ENCODE data around the gene EXOSC6. TPM values are rescaled to one million over a fixed set of nuclear protein-coding genes. Genes with fewer than 3 reads are reported as not detected.

The EXOSC6 gene
- total and polyA plus RNA-seq, 9 donors = 12.4 to 30.2 (median 21.6) TPM

DNA sequence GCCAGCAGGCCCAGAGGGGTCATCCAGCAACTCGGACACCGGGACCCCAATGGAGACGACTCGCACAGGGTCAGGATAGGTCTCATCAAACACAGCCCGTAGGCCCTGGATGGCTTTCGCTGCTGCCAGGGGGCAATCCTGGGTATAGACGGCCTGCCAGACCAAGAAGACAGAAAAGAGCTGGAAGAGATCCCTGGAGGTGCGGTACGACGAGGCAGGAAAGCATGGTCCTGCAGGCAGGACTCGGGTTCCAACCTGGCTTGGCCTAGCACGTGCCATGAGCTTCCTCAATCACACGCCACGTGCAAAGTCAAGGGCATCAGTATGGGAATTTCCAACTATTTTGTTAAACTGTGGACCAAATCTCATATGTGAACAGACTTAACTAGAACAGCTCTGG is 6.3 kb upstream of the EXOSC6 start:
- 88 to 91% (median 90%) methylated on average over 14 of the region's 14 CpGs for whole genome bisulfite sequencing, 3 donors
- intact Hi-C loops (cut with DNase I) = no loop called here
- TF ChIP-seq POLR2A (IDR thresholded peaks at IDR 0.05) (no peak), EP300 (IDR thresholded peaks at IDR 0.05) (no peak)
- TF ChIP-seq, protein P1, sequence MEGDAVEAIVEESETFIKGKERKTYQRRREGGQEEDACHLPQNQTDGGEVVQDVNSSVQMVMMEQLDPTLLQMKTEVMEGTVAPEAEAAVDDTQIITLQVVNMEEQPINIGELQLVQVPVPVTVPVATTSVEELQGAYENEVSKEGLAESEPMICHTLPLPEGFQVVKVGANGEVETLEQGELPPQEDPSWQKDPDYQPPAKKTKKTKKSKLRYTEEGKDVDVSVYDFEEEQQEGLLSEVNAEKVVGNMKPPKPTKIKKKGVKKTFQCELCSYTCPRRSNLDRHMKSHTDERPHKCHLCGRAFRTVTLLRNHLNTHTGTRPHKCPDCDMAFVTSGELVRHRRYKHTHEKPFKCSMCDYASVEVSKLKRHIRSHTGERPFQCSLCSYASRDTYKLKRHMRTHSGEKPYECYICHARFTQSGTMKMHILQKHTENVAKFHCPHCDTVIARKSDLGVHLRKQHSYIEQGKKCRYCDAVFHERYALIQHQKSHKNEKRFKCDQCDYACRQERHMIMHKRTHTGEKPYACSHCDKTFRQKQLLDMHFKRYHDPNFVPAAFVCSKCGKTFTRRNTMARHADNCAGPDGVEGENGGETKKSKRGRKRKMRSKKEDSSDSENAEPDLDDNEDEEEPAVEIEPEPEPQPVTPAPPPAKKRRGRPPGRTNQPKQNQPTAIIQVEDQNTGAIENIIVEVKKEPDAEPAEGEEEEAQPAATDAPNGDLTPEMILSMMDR (IDR thresholded peaks at IDR 0.05) = no peak
- Histone ChIP-seq H3K4me3 (no peak overlapping the region), H3K36me3 (no peaks in the 10 kb centered on the region), H3K4me1 (ENCODE audit: insufficient read depth) (no peaks in the 10 kb centered on the region), H3K27me3 (no peaks in the 10 kb centered on the region), H3K27ac (no peak overlapping the region), H3K9me3 (no peaks in the 10 kb centered on the region)
- DNase-seq = no peak

DNA sequence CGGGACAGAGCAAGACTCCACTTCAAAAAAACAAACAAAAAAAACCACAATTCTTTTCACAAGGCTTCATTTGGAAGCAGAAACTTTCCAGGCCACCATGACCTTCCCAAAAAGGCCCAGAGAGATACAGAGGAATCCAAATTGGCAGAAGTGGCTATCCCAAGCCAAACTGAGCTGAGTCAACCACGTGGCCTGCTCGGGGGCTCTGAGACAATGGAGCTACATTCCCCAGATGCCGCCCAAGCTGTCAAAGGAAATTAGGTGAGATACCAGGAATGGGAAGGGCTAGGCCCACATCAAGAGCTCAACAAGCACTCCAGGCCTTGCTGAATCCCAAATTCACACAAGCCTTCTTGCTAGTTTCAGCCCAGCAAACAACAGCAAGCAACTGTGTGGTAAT is 5.7 kb upstream of the EXOSC6 start:
- TF ChIP-seq EP300 (IDR thresholded peaks at IDR 0.05) (no peak), POLR2A (IDR thresholded peaks at IDR 0.05) (no peak)
- TF ChIP-seq, protein P1 (IDR thresholded peaks at IDR 0.05) = no peak
- DNase-seq = no peak
- 10 to 28% (median 16%) methylated on average over 4 of the region's 4 CpGs for WGBS, 3 donors
- Histone ChIP-seq H3K27me3 (no peaks in the 10 kb centered on the region), H3K27ac (no peak overlapping the region), H3K9me3 (no peaks in the 10 kb centered on the region), H3K36me3 (no peaks in the 10 kb centered on the region), H3K4me1 (ENCODE audit: insufficient read depth) (no peaks in the 10 kb centered on the region), H3K4me3 (no peak overlapping the region)
- intact Hi-C loops (cut with DNase I) = no loop called here

DNA sequence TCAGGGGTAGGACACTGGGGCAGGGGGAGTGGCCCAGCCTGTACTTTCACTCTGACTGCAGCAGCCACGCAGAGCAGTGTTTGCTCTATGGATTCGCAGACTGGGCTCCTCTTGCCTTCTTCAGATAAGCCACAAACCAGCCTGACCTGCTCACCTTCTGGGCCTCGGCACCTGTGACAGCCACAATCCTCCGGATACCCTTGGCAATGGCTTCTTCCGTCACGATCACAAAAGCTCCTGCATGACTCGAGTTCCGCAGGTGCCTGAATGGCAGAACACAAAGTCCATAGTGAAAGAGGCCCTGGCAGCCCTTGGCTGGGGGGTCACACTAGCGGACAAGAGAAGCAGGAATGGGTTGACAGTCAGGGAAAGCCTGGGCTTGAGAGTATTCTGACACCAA is 3.8 kb upstream of the EXOSC6 start:
- Histone ChIP-seq H3K36me3 (no peaks in the 10 kb centered on the region), H3K4me3 (no peak overlapping the region), H3K27ac (no peak overlapping the region), H3K4me1 (ENCODE audit: insufficient read depth) (no peaks in the 10 kb centered on the region), H3K9me3 (no peaks in the 10 kb centered on the region), H3K27me3 (no peaks in the 10 kb centered on the region)
- 89 to 91% (median 90%) methylated on average over 9 of the region's 9 CpGs for WGBS, 3 donors
- TF ChIP-seq EP300 (IDR thresholded peaks at IDR 0.05) (no peak), POLR2A (IDR thresholded peaks at IDR 0.05) (no peak)
- TF ChIP-seq, protein P1 (IDR thresholded peaks at IDR 0.05) = no peak
- no peak for DNase-seq
- intact Hi-C loops (cut with DNase I) = no loop called here

DNA sequence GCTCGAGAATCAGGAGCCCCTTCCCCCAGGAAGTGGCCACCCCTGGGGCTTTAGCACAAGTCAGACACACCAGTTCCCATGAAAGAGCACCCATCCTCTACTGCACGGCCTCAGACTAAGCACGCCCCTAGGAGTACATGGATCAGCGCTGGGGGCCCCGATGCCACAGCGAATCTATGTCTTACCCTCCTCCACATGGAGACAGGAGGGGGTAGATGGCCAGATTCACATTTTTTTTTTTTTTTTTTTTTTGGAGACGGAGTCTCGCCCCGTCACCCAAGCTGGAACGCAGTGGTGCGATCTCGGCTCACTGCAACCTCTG is 3.2 kb upstream of the EXOSC6 start:
- no peaks in the 10 kb centered on the region for H3K36me3 ChIP-seq
- intact Hi-C loops (cut with DNase I) = no loop called here
- TF ChIP-seq POLR2A (IDR thresholded peaks at IDR 0.05) = no peak
- no peak for TF ChIP-seq EP300 (IDR thresholded peaks at IDR 0.05)
- TF ChIP-seq, protein P1 (IDR thresholded peaks at IDR 0.05) = no peak
- no peaks in the 10 kb centered on the region for H3K27me3 ChIP-seq
- no peak overlapping the region for H3K4me3 ChIP-seq
- no peaks in the 10 kb centered on the region for H3K9me3 ChIP-seq
- no peak for DNase-seq
- 92 to 94% (median 94%) methylated on average over 12 of the region's 12 CpGs for WGBS, 3 donors
- H3K4me1 ChIP-seq (ENCODE audit: insufficient read depth) = peaks cover 2% of the 10 kb centered on the region
- no peak overlapping the region for H3K27ac ChIP-seq
